Measurements from ENCODE around the gene CLRN1. TPM values are rescaled to one million over a fixed set of nuclear protein-coding genes. Genes with fewer than 3 reads are reported as not detected.

Gene CLRN1
- total and polyA plus RNA-seq, 2 donors (not counting 1 experiment from before 2014, with no cell fraction given) = not detected

DNA sequence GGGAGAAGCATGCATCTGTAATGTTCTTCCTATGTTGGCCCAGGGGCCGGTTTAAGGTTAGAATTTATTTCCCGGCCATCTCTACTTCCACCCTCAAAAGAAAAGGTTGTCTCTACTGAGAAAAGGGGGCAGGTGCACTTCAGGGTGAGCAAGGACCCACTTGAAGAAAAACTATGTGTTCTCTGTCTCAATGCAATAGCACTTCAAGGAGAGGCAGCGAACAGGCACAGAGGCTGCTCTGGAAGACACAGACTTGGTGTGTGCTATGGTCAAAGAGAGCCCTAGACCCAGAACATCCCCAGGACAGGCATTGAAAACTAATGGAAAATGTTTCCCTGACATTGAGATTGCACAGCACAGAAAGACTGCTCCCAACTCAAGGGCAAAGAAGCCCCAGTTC lies 74.9 kb downstream of the CLRN1 start:
- H2AFZ ChIP-seq (ENCODE audit: low read length) = no peak overlapping the region
- H3K36me3 ChIP-seq (ENCODE audit: control insufficient read depth, insufficient read depth, low read length) = no peaks in the 10 kb centered on the region
- H3K79me2 ChIP-seq (ENCODE audit: control insufficient read depth, insufficient read depth, low read length) = no peaks in the 10 kb centered on the region
- H4K20me1 ChIP-seq (ENCODE audit: control insufficient read depth, extremely low read depth, insufficient read depth, low read length) = no peaks in the 10 kb centered on the region
- H3K27ac ChIP-seq (ENCODE audit: insufficient read depth, low read length) = no peak overlapping the region
- no peaks in the 10 kb centered on the region for H3K9me3 ChIP-seq (ENCODE audit: control insufficient read depth, insufficient read depth, low read depth, low read length)
- H3K4me2 ChIP-seq (ENCODE audit: extremely low read depth, insufficient read depth, low read length) = no peak overlapping the region
- H3K9ac ChIP-seq (ENCODE audit: insufficient read depth, low read length) = no peak overlapping the region
- TF ChIP-seq, protein P1, sequence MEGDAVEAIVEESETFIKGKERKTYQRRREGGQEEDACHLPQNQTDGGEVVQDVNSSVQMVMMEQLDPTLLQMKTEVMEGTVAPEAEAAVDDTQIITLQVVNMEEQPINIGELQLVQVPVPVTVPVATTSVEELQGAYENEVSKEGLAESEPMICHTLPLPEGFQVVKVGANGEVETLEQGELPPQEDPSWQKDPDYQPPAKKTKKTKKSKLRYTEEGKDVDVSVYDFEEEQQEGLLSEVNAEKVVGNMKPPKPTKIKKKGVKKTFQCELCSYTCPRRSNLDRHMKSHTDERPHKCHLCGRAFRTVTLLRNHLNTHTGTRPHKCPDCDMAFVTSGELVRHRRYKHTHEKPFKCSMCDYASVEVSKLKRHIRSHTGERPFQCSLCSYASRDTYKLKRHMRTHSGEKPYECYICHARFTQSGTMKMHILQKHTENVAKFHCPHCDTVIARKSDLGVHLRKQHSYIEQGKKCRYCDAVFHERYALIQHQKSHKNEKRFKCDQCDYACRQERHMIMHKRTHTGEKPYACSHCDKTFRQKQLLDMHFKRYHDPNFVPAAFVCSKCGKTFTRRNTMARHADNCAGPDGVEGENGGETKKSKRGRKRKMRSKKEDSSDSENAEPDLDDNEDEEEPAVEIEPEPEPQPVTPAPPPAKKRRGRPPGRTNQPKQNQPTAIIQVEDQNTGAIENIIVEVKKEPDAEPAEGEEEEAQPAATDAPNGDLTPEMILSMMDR (conservative IDR thresholded peaks at IDR 0.05 in 1 of 2, IDR thresholded peaks at IDR 0.05 in 1 of 2; ENCODE audit: low read depth in 1 of 2, low read length in 2 of 2) = no peak
- TF ChIP-seq EZH2 (IDR thresholded peaks at IDR 0.05; ENCODE audit: low read length, missing control alignments) = no peak
- peaks cover 5% of the 10 kb centered on the region for H3K27me3 ChIP-seq (ENCODE audit: control insufficient read depth, insufficient read depth, low read length)
- DNase-seq (ENCODE audit: low read depth in 2 of 2) = no peak
- H3K4me3 ChIP-seq (replicated peaks in 1 of 4; ENCODE audit: control extremely low read depth in 1 of 4, insufficient read depth in 1 of 4, low read depth in 3 of 4, low read length in 4 of 4) = no peak overlapping the region
- H3K4me1 ChIP-seq (ENCODE audit: control insufficient read depth, extremely low read depth, insufficient read depth, low read length) = no peaks in the 10 kb centered on the region

DNA sequence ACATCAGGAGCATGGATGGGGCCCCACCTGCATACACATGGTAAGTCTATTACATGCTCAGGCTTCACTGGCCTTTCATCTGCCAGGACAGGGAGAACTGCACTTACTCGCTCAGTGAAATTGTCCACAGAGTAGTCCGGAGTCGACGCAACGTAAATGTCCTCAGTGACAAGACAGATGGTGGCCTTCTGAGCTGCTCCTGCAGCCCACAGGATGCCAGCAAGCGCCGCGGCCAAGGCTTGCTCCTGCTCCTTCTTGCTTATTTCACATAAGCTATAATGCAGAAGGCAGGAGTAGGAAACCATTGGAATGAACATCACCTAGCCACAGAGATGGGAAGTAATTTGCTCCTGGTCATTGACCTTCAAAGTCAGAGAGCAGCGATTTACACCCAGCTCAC lies 81.7 kb downstream of the CLRN1 start:
- Histone ChIP-seq H3K36me3 (ENCODE audit: control insufficient read depth, insufficient read depth, low read length) (no peaks in the 10 kb centered on the region), H3K4me3 (replicated peaks in 1 of 4; ENCODE audit: control extremely low read depth in 1 of 4, insufficient read depth in 1 of 4, low read depth in 3 of 4, low read length in 4 of 4) (no peak overlapping the region), H3K27me3 (ENCODE audit: control insufficient read depth, insufficient read depth, low read length) (peaks cover 5% of the 10 kb centered on the region), H2AFZ (ENCODE audit: low read length) (no peak overlapping the region), H3K79me2 (ENCODE audit: control insufficient read depth, insufficient read depth, low read length) (no peaks in the 10 kb centered on the region), H3K4me1 (ENCODE audit: control insufficient read depth, extremely low read depth, insufficient read depth, low read length) (no peaks in the 10 kb centered on the region), H3K27ac (ENCODE audit: insufficient read depth, low read length) (no peak overlapping the region), H3K4me2 (ENCODE audit: extremely low read depth, insufficient read depth, low read length) (no peak overlapping the region), H3K9me3 (ENCODE audit: control insufficient read depth, insufficient read depth, low read depth, low read length) (no peaks in the 10 kb centered on the region), H4K20me1 (ENCODE audit: control insufficient read depth, extremely low read depth, insufficient read depth, low read length) (no peaks in the 10 kb centered on the region), H3K9ac (ENCODE audit: insufficient read depth, low read length) (no peak overlapping the region)
- DNase-seq (ENCODE audit: low read depth in 2 of 2) = no peak
- TF ChIP-seq EZH2 (IDR thresholded peaks at IDR 0.05; ENCODE audit: low read length, missing control alignments) = no peak
- TF ChIP-seq, protein P1 (conservative IDR thresholded peaks at IDR 0.05 in 1 of 2, IDR thresholded peaks at IDR 0.05 in 1 of 2; ENCODE audit: low read depth in 1 of 2, low read length in 2 of 2) = no peak

- peak in 1 of 2 donors; percentile 72 for DNase-seq (ENCODE audit: low read depth in 2 of 2)
- no peaks in the 10 kb centered on the region for H3K4me1 ChIP-seq (ENCODE audit: control insufficient read depth, extremely low read depth, insufficient read depth, low read length)
- H3K4me2 ChIP-seq (ENCODE audit: extremely low read depth, insufficient read depth, low read length) = no peak overlapping the region
- H3K36me3 ChIP-seq (ENCODE audit: control insufficient read depth, insufficient read depth, low read length) = no peaks in the 10 kb centered on the region
- H3K9ac ChIP-seq (ENCODE audit: insufficient read depth, low read length) = no peak overlapping the region
- no peak overlapping the region for H3K27ac ChIP-seq (ENCODE audit: insufficient read depth, low read length)
- H3K79me2 ChIP-seq (ENCODE audit: control insufficient read depth, insufficient read depth, low read length) = no peaks in the 10 kb centered on the region
- H3K9me3 ChIP-seq (ENCODE audit: control insufficient read depth, insufficient read depth, low read depth, low read length) = no peaks in the 10 kb centered on the region
- no peak overlapping the region for H3K4me3 ChIP-seq (replicated peaks in 1 of 4; ENCODE audit: control extremely low read depth in 1 of 4, insufficient read depth in 1 of 4, low read depth in 3 of 4, low read length in 4 of 4)
- no peak for TF ChIP-seq EZH2 (IDR thresholded peaks at IDR 0.05; ENCODE audit: low read length, missing control alignments)
- TF ChIP-seq, protein P1 (conservative IDR thresholded peaks at IDR 0.05 in 1 of 2, IDR thresholded peaks at IDR 0.05 in 1 of 2; ENCODE audit: low read depth in 1 of 2, low read length in 2 of 2) = no peak
- H4K20me1 ChIP-seq (ENCODE audit: control insufficient read depth, extremely low read depth, insufficient read depth, low read length) = no peaks in the 10 kb centered on the region
- H3K27me3 ChIP-seq (ENCODE audit: control insufficient read depth, insufficient read depth, low read length) = peaks cover 5% of the 10 kb centered on the region
- no peak overlapping the region for H2AFZ ChIP-seq (ENCODE audit: low read length)
Observed at GRCh38 chr3:150890295-150890694, 82.2 kb downstream of the CLRN1 start.

All from fibroblast of lung (primary cell).